GM12892 (cell line): ENCODE data around the gene MYH15.

Experiments used
- DNase-seq: peaks from one replicate; pipeline ENCODE4 v3.0.0; 2011; ENCODE audit not compliant: insufficient read length
- FAIRE-seq: peaks from 2 replicates; lab custom pipeline; 2011; peaks lifted over from hg19 to GRCh38; lab: Jason Lieb, UNC
- POLR2A ChIP-seq: IDR thresholded peaks from 2 replicates; pipeline ENCODE4 v1.6.1; 2011; ENCODE audit warnings: low read depth, low read length, control low read depth
- POLR2AphosphoS5 ChIP-seq: IDR thresholded peaks from 2 replicates; pipeline ENCODE4 v1.6.1; 2011; ENCODE audit warnings: low read depth, low read length, control low read depth
- TAF1 ChIP-seq: IDR thresholded peaks from 2 replicates; pipeline ENCODE4 v1.6.1; 2011; ENCODE audit warnings: low read depth, mild to moderate bottlenecking, control low read depth, low read length, borderline replicate concordance

MYH15 gene

GRCh38 chr3:108341911-108342310 lies 168.5 kb downstream of the MYH15 start:
- FAIRE-seq (no peak), DNase-seq (no peak)
- no peak for TF ChIP-seq TAF1
- no peak for TF ChIP-seq POLR2AphosphoS5
- TF ChIP-seq POLR2A, result no peak

GRCh38 chr3:108338901-108339545 lies 171.4 kb downstream of the MYH15 start:
- FAIRE-seq (peak; percentile 73), DNase-seq (no peak)

GRCh38 chr3:108334701-108335100 lies 175.7 kb downstream of the MYH15 start:
- DNase-seq (no peak), FAIRE-seq (no peak)
- TF ChIP-seq POLR2AphosphoS5 (no peak), TAF1 (no peak), POLR2A (no peak)

More at GRCh38 chr3:108338901-108339545, 171.4 kb downstream of the MYH15 start:
- TF ChIP-seq POLR2AphosphoS5, result no peak
- no peak for TF ChIP-seq TAF1
- no peak for TF ChIP-seq POLR2A

- no peak for DNase-seq
- TF ChIP-seq TAF1, result no peak
- TF ChIP-seq POLR2A, result no peak
- TF ChIP-seq POLR2AphosphoS5, result no peak
- no peak for FAIRE-seq
Measured at GRCh38 chr3:108333961-108334360, 176.4 kb downstream of the MYH15 start.

- no peak for TF ChIP-seq POLR2AphosphoS5
- TF ChIP-seq POLR2A, result no peak
- no peak for TF ChIP-seq TAF1
- no peak for DNase-seq
- no peak for FAIRE-seq
Measured at GRCh38 chr3:108331792-108332191, 178.6 kb downstream of the MYH15 start.
